Stimulated activated CD8-positive, alpha-beta memory T cell treated with anti-CD3 and anti-CD28 coated beads, Interleukin-12 subunit alpha, Interleukin-12 subunit beta, amount 100 ng/mL, for 1 hour (primary cell): Measurements from ENCODE around the gene RNF5.

Experiments
- DNase-seq: peaks from one replicate; pipeline ENCODE4 v3.0.0-alpha.2; 2020; ENCODE audit warnings: low read depth

Gene RNF5

GRCh38 chr6:32151863-32152768 lies 26.1 kb upstream of the RNF5 start, which contains the start of gene PRRT1:
Gene PRRT1, minus strand, starts transcription at chr6:32151939. Its CDS starts 112 bp downstream, at chr6:32151827.
- no peak for DNase-seq

- DNase-seq = no peak
Observed at GRCh38 chr6:32152769-32153563, 25.2 kb upstream of the RNF5 start.

- peak; percentile 69 for DNase-seq
Observed at GRCh38 chr6:32153564-32154513, 24.4 kb upstream of the RNF5 start, which contains the start of gene PPT2. Gene PPT2, plus strand, starts transcription at chr6:32154141. Its CDS starts 454 bp downstream, at chr6:32154595.

GRCh38 chr6:32154514-32155161 lies 23.6 kb upstream of the RNF5 start:
- peak; percentile 41 for DNase-seq

- no peak for DNase-seq
Observed at GRCh38 chr6:32156891-32157290, 21.3 kb upstream of the RNF5 start.

GRCh38 chr6:32158052-32158451 lies 20.2 kb upstream of the RNF5 start:
- no peak for DNase-seq

- DNase-seq = no peak
Observed at GRCh38 chr6:32163559-32164258, 14.5 kb upstream of the RNF5 start.

- no peak for DNase-seq
Observed at GRCh38 chr6:32164295-32164694, 13.9 kb upstream of the RNF5 start, which contains the start of gene EGFL8. Gene EGFL8, plus strand, starts transcription at chr6:32164595. Its CDS starts 1,571 bp downstream, at chr6:32166166.

- DNase-seq = no peak
Observed at GRCh38 chr6:32166411-32167061, 11.7 kb upstream of the RNF5 start.

GRCh38 chr6:32167154-32167760 lies 10.9 kb upstream of the RNF5 start:
- DNase-seq = no peak

GRCh38 chr6:32167761-32168262 lies 10.4 kb upstream of the RNF5 start:
- no peak for DNase-seq

- no peak for DNase-seq
Observed at GRCh38 chr6:32168350-32168749, 9.9 kb upstream of the RNF5 start.

- no peak for DNase-seq
Observed at GRCh38 chr6:32168807-32169591, 9.2 kb upstream of the RNF5 start.

- DNase-seq = no peak
Observed at GRCh38 chr6:32170294-32170693, 7.9 kb upstream of the RNF5 start.

- no peak for DNase-seq
Observed at GRCh38 chr6:32171234-32171633, 7.0 kb upstream of the RNF5 start.

GRCh38 chr6:32173051-32173727 lies 5.0 kb upstream of the RNF5 start:
- DNase-seq = no peak

GRCh38 chr6:32174416-32174815 lies 3.8 kb upstream of the RNF5 start:
- DNase-seq = no peak

- no peak for DNase-seq
Observed at GRCh38 chr6:32175322-32175710, 2.9 kb upstream of the RNF5 start.
